ENCODE measurements around the gene ATP6V0E2.

Gene ATP6V0E2

GRCh38 chr7:149864023-149864422 lies 9.7 kb upstream of the ATP6V0E2 start:
- DNase-seq: no peak

GRCh38 chr7:149864751-149865150 lies 9.0 kb upstream of the ATP6V0E2 start:
- no peak for DNase-seq

GRCh38 chr7:149865437-149865836 lies 8.3 kb upstream of the ATP6V0E2 start:
- no peak for DNase-seq

- DNase-seq: no peak
Measured at GRCh38 chr7:149866139-149866778, 7.5 kb upstream of the ATP6V0E2 start.

GRCh38 chr7:149866779-149867447 lies 6.9 kb upstream of the ATP6V0E2 start:
- no peak for DNase-seq

- no peak for DNase-seq
Measured at GRCh38 chr7:149867762-149868622, 5.8 kb upstream of the ATP6V0E2 start.

GRCh38 chr7:149868623-149869290 lies 5.0 kb upstream of the ATP6V0E2 start:
- DNase-seq: no peak

GRCh38 chr7:149869291-149869650 lies 4.5 kb upstream of the ATP6V0E2 start:
- DNase-seq: no peak

- DNase-seq: no peak
Measured at GRCh38 chr7:149869867-149870266, 3.9 kb upstream of the ATP6V0E2 start.

GRCh38 chr7:149870274-149870673 lies 3.5 kb upstream of the ATP6V0E2 start:
- DNase-seq: no peak

GRCh38 chr7:149870701-149871483 lies 2.9 kb upstream of the ATP6V0E2 start:
- DNase-seq: no peak

GRCh38 chr7:149871576-149871975 lies 2.2 kb upstream of the ATP6V0E2 start:
- DNase-seq: no peak

- peak; percentile 84 for DNase-seq
Measured at GRCh38 chr7:149872419-149873073, 1.2 kb upstream of the ATP6V0E2 start.

GRCh38 chr7:149873970-149874643 lies 338 bp downstream of the ATP6V0E2 start:
- DNase-seq: no peak

- no peak for DNase-seq
Measured at GRCh38 chr7:149874644-149875028, 867 bp downstream of the ATP6V0E2 start.

GRCh38 chr7:149875396-149875795 lies 1.6 kb downstream of the ATP6V0E2 start:
- DNase-seq: no peak

GRCh38 chr7:149877890-149878522 lies 4.2 kb downstream of the ATP6V0E2 start:
- DNase-seq: no peak

- DNase-seq: no peak
Measured at GRCh38 chr7:149878523-149878921, 4.8 kb downstream of the ATP6V0E2 start.

GRCh38 chr7:149879271-149879743 lies 5.5 kb downstream of the ATP6V0E2 start:
- no peak for DNase-seq

GRCh38 chr7:149879766-149880637 lies 6.2 kb downstream of the ATP6V0E2 start:
- DNase-seq: no peak

All from right hindlimb (tissue), 1 donor.